IMR-90 (cell line): ENCODE results near the gene EML5. TPM values are rescaled to one million over a fixed set of nuclear protein-coding genes. Genes with fewer than 3 reads are reported as not detected.

Source experiments
- ATAC-seq: fragments of 200-7000 bp; cut with Tn5 transposase; 2 replicates; pipeline ENCODE4 v1.9.1; 2020; ENCODE audit warnings: low read depth, mild to moderate bottlenecking, moderate library complexity
- BruUV-seq: library from RNA; stranded (reverse); fragments of 400-500 nt; replicated peaks from 2 replicates; lab custom pipeline; 2021; lab: Mats Ljungman, UMichigan
- CTCF ChIA-PET: fragments of 300-600 bp; formaldehyde crosslinking; extraction: SDS; loops from one replicate; lab custom pipeline; 2021; ENCODE audit warnings: antibody characterized with exemption; lab: Yijun Ruan, JAX
- POLR2A ChIA-PET: fragments of 300-600 bp; sonication (Branson Sonifier 250); formaldehyde crosslinking; loops from one replicate; lab custom pipeline; 2022; ENCODE audit warnings: antibody characterized with exemption; ENCODE audit not compliant: unreplicated experiment; lab: Charles Lee
- DNase-seq: peaks from one replicate; pipeline ENCODE4 v3.0.0; 2013
- H2AFZ ChIP-seq: replicated peaks from 2 replicates; pipeline ENCODE3; 2013; ENCODE audit warnings: low read length, mild to moderate bottlenecking; ENCODE audit not compliant: poor library complexity
- H2AK5ac ChIP-seq: 2 replicates; pipeline ENCODE4 v1.6.1; 2013; ENCODE audit warnings: low read depth, low read length, inconsistent platforms
- H2AK9ac ChIP-seq: replicated peaks from 2 replicates; pipeline ENCODE3; 2013; ENCODE audit warnings: mild to moderate bottlenecking, low read depth, low read length, moderate library complexity; ENCODE audit not compliant: poor library complexity
- H2BK120ac ChIP-seq: 2 replicates; pipeline ENCODE4 v1.6.1; 2013; ENCODE audit warnings: low read depth, low read length, inconsistent platforms
- H2BK15ac ChIP-seq: 3 replicates; pipeline ENCODE4 v1.6.1; 2013; ENCODE audit warnings: low read depth, low read length, inconsistent platforms
- H2BK20ac ChIP-seq: 2 replicates; pipeline ENCODE4 v1.6.1; 2013; ENCODE audit warnings: low read depth, mild to moderate bottlenecking, inconsistent platforms, low read length, moderate library complexity
- H2BK5ac ChIP-seq: 2 replicates; pipeline ENCODE4 v1.6.1; 2013; ENCODE audit warnings: mild to moderate bottlenecking, low read depth, low read length, inconsistent platforms; ENCODE audit not compliant: poor library complexity, severe bottlenecking
- H3K14ac ChIP-seq: replicated peaks from 2 replicates; pipeline ENCODE4 v1.6.1; 2013; ENCODE audit warnings: low read depth, low read length, inconsistent platforms
- H3K18ac ChIP-seq: 2 replicates; pipeline ENCODE4 v1.6.1; 2013; ENCODE audit warnings: low read depth, low read length, control low read depth
- H3K23ac ChIP-seq: 2 replicates; pipeline ENCODE4 v1.6.1; 2013; ENCODE audit warnings: low read depth, low read length, inconsistent platforms
- H3K27ac ChIP-seq: 2 replicates; pipeline ENCODE4 v1.5.1; 2013; ENCODE audit warnings: mild to moderate bottlenecking, control low read depth, low read length; ENCODE audit not compliant: insufficient read depth
- H3K27me3 ChIP-seq: 2 replicates; pipeline ENCODE4 v1.6.1; 2013; ENCODE audit warnings: low read length; ENCODE audit not compliant: control insufficient read depth, insufficient read depth
- H3K36me3 ChIP-seq: 2 replicates; pipeline ENCODE4 v1.6.1; 2013; ENCODE audit warnings: low read length, mixed read lengths; ENCODE audit not compliant: control insufficient read depth, insufficient read depth
- H3K4ac ChIP-seq: 2 replicates; pipeline ENCODE4 v1.6.1; 2013; ENCODE audit warnings: low read depth, low read length, inconsistent platforms
- H3K4me1 ChIP-seq: 2 replicates; pipeline ENCODE4 v1.6.1; 2013; ENCODE audit warnings: low read length, mixed read lengths; ENCODE audit not compliant: control insufficient read depth, insufficient read depth
- H3K4me2 ChIP-seq: 2 replicates; pipeline ENCODE4 v1.6.1; 2013; ENCODE audit warnings: low read depth, mild to moderate bottlenecking, control low read depth, low read length, moderate library complexity
- H3K4me3 ChIP-seq: 2 replicates; pipeline ENCODE4 v1.5.1; 2013; ENCODE audit warnings: low read depth, mild to moderate bottlenecking, control low read depth, low read length, moderate library complexity; ENCODE audit not compliant: insufficient read depth
- H3K56ac ChIP-seq: 2 replicates; pipeline ENCODE4 v1.6.1; 2013; ENCODE audit warnings: low read length, inconsistent platforms; ENCODE audit not compliant: insufficient read depth; ENCODE audit errors: extremely low read depth
- H3K79me1 ChIP-seq, 2 experiments: 2 replicates each; pipeline ENCODE4 v1.6.1; 2013; ENCODE audit warnings: low read length in 2 of 2, inconsistent platforms in 1 of 2, low read depth in 1 of 2
- H3K9ac ChIP-seq: 2 replicates; pipeline ENCODE4 v1.6.1; 2013; ENCODE audit warnings: low read depth, low read length, control low read depth
- H3K9me1 ChIP-seq: 2 replicates; pipeline ENCODE4 v1.6.1; 2013; ENCODE audit warnings: low read length, inconsistent platforms; ENCODE audit not compliant: insufficient read depth
- H3K9me3 ChIP-seq: 2 replicates; pipeline ENCODE4 v1.6.1; 2013; ENCODE audit warnings: low read length; ENCODE audit not compliant: control insufficient read depth, insufficient read depth
- H4K20me1 ChIP-seq: 2 replicates; pipeline ENCODE4 v1.6.1; 2013; ENCODE audit warnings: low read length, inconsistent platforms; ENCODE audit not compliant: insufficient read depth
- H4K5ac ChIP-seq: 2 replicates; pipeline ENCODE4 v1.6.1; 2013; ENCODE audit warnings: mild to moderate bottlenecking, low read depth, low read length, control low read depth
- H4K8ac ChIP-seq, 2 experiments: 2 replicates each; pipeline ENCODE4 v1.6.1; 2013; ENCODE audit warnings: low read depth in 2 of 2, low read length in 2 of 2, control low read depth in 1 of 2, inconsistent platforms in 1 of 2
- H4K91ac ChIP-seq: 2 replicates; pipeline ENCODE4 v1.6.1; 2013; ENCODE audit warnings: low read depth, low read length, inconsistent platforms; ENCODE audit not compliant: insufficient read depth
- CEBPB ChIP-seq: IDR thresholded peaks from 2 replicates; pipeline ENCODE4 v1.6.1; 2012; ENCODE audit warnings: low read depth, low read length, improper control_type of control experiment
- CHD1 ChIP-seq: IDR thresholded peaks from 2 replicates; pipeline ENCODE4 v1.6.1; 2012; ENCODE audit warnings: low read depth, low read length, improper control_type of control experiment
- CTCF ChIP-seq: conservative IDR thresholded peaks from 2 replicates; pipeline ENCODE4 v1.5.1; 2012; ENCODE audit warnings: mild to moderate bottlenecking, low read depth, low read length, improper control_type of control experiment
- ELK1 ChIP-seq: fragments of 150-350 bp; IDR thresholded peaks from 2 replicates; pipeline ENCODE4 v1.6.1; 2016; ENCODE audit warnings: low read depth, mild to moderate bottlenecking, low read length, moderate library complexity, borderline replicate concordance
- FOS ChIP-seq: fragments of 150-350 bp; IDR thresholded peaks from 2 replicates; pipeline ENCODE4 v1.6.1; 2016; ENCODE audit warnings: low read depth, low read length
- MAFK ChIP-seq: IDR thresholded peaks from 2 replicates; pipeline ENCODE4 v1.6.1; 2012; ENCODE audit warnings: low read depth, low read length, improper control_type of control experiment
- MAZ ChIP-seq: IDR thresholded peaks from 2 replicates; pipeline ENCODE4 v1.6.1; 2012; ENCODE audit warnings: low read depth, mild to moderate bottlenecking, low read length, improper control_type of control experiment, moderate library complexity, borderline replicate concordance
- MXI1 ChIP-seq: IDR thresholded peaks from 2 replicates; pipeline ENCODE4 v1.6.1; 2012; ENCODE audit warnings: low read depth, mild to moderate bottlenecking, low read length, moderate library complexity, borderline replicate concordance
- NFE2L2 ChIP-seq: fragments of 150-350 bp; IDR thresholded peaks from 2 replicates; pipeline ENCODE4 v1.6.1; 2016; ENCODE audit warnings: low read depth, mild to moderate bottlenecking, low read length
- POLR2A ChIP-seq: IDR thresholded peaks from 2 replicates; pipeline ENCODE4 v1.6.1; 2012; ENCODE audit warnings: mild to moderate bottlenecking, low read depth, low read length
- RAD21 ChIP-seq: IDR thresholded peaks from 2 replicates; pipeline ENCODE4 v1.6.1; 2012; ENCODE audit warnings: low read length, improper control_type of control experiment
- RCOR1 ChIP-seq: IDR thresholded peaks from 2 replicates; pipeline ENCODE4 v1.6.1; 2012; ENCODE audit warnings: mild to moderate bottlenecking, low read length, improper control_type of control experiment; ENCODE audit not compliant: insufficient replicate concordance
- SMC3 ChIP-seq: fragments of 150-350 bp; IDR thresholded peaks from 2 replicates; pipeline ENCODE4 v1.6.1; 2016; ENCODE audit warnings: low read depth, mild to moderate bottlenecking, antibody characterized with exemption, low read length, moderate library complexity
- USF2 ChIP-seq: fragments of 150-350 bp; IDR thresholded peaks from 2 replicates; pipeline ENCODE4 v1.6.1; 2017; ENCODE audit warnings: mild to moderate bottlenecking, antibody characterized with exemption, low read length, low read depth
- WGBS, 2 experiments: methylation state at CpG; one replicate each; pipeline versions ENCODE4 v1.1.5 to v1.1.7; 2013; ENCODE audit warnings: missing lambda C conversion rate in 2 of 2; ENCODE audit not compliant: insufficient read length in 1 of 2; ENCODE audit errors: extremely low coverage in 2 of 2; 5-methylcytosine and 5-hydroxymethylcytosine counted together
- dilution Hi-C: fragments of 300-500 bp; cut with HindIII; formaldehyde crosslinking; loops from one replicate; pipeline ENCODE4 v1.14.3; 2018; ENCODE audit warnings: low sequenced_read_pairs; ENCODE audit not compliant: unreplicated experiment
- in situ Hi-C: fragments of 300-500 bp; cut with MboI; formaldehyde crosslinking; loops from 3 replicates; pipeline ENCODE4 v1.14.3; 2019; ENCODE audit warnings: low sequenced_read_pairs, inconsistent platforms, mixed read lengths
- intact Hi-C: fragments of 100-400 bp; cut with micrococcal nuclease; formaldehyde crosslinking; loops from 2 replicates; pipeline ENCODE4 v1.10.0; 2022
- polyA plus RNA-seq, 3 experiments: library from polyadenylated mRNA; depleted of rRNA; stranded (reverse); fragments of >200 nt; gene quantifications; 2 replicates each; pipeline ENCODE4 v1.2.3, GENCODE V29; 2012; ENCODE audit warnings: low replicate concordance in 1 of 3
- total RNA-seq: library from RNA; depleted of rRNA; stranded (reverse); fragments of >200 nt; gene quantifications from 2 replicates; pipeline ENCODE4 v1.2.3, GENCODE V29; 2012

The EML5 gene
- total and polyA plus RNA-seq, 2 of the 4 experiments (the other 2 are of a cell fraction): 8.1 to 22.2 TPM

DNA sequence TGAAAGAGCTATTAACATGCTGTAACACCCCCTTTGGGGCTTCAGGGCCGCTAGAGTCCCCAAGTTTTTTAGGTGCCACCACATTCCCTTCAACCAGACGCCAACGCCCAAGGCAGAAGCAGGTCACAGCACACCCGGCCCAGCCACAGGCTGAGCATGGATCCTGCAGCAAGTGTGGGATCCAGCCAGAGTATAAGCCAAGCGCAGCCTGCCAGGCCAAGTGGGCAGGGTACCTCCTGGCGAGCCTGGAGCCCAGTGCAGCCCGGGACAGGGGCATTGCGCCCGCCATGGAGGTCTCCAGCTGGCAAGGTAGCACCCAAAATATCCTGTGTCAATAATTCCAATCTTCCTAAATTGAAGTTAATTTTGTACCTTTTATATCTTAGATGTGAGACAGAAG lies 55.5 kb downstream of the EML5 start:
- no peak overlapping the region for H2BK15ac ChIP-seq
- no peak overlapping the region for H3K14ac ChIP-seq
- H4K91ac ChIP-seq: no peak overlapping the region
- no peaks in the 10 kb centered on the region for H3K9me3 ChIP-seq
- ChIA-PET CTCF (no interaction called here), POLR2A (interaction anchor here (1.1 kb wide), 1 partner anchor 11 kb away, joined by 3 read pairs; no protein-coding TSS in a partner anchor)
- no peak overlapping the region for H3K56ac ChIP-seq
- no TSS peak for BruUV-seq
- H2BK20ac ChIP-seq: no peak overlapping the region
- H3K9me1 ChIP-seq: no peaks in the 10 kb centered on the region
- no peak for TF ChIP-seq SMC3
- no peak for TF ChIP-seq MAFK
- TF ChIP-seq MAZ: no peak
- no peak for TF ChIP-seq CHD1
- TF ChIP-seq CTCF: no peak
- no peak for TF ChIP-seq RAD21
- TF ChIP-seq ELK1: no peak
- no peak for TF ChIP-seq MXI1
- no peak for TF ChIP-seq NFE2L2
- TF ChIP-seq POLR2A: no peak
- TF ChIP-seq USF2: no peak
- no peak for TF ChIP-seq RCOR1
- TF ChIP-seq CEBPB: no peak
- TF ChIP-seq FOS: no peak
- in situ Hi-C loops (no loop called here), intact Hi-C loops (no loop called here), dilution Hi-C loops (no loop called here)
- no peak overlapping the region for H2AK9ac ChIP-seq
- H3K4me2 ChIP-seq: no peak overlapping the region
- no peak overlapping the region for H2BK120ac ChIP-seq
- H2BK5ac ChIP-seq: no peak overlapping the region
- H2AK5ac ChIP-seq: no peak overlapping the region
- H4K8ac ChIP-seq: no peak overlapping the region
- H2AFZ ChIP-seq: peak overlapping the region; percentile 17
- no peak overlapping the region for H3K23ac ChIP-seq
- 89% methylated on average over 4 of the region's 9 CpGs; no CpG with 5 or more reads in 1 of the 2 experiments for WGBS, 2 experiments
- H3K18ac ChIP-seq: no peak overlapping the region
- H3K4me1 ChIP-seq: no peaks in the 10 kb centered on the region
- no peaks in the 10 kb centered on the region; a peak in 1 of 4 replicates for H3K79me1 ChIP-seq
- H3K36me3 ChIP-seq: no peaks in the 10 kb centered on the region
- H4K5ac ChIP-seq: no peak overlapping the region
- H3K4ac ChIP-seq: no peak overlapping the region
- H3K9ac ChIP-seq: no peak overlapping the region
- no peaks in the 10 kb centered on the region for H3K27me3 ChIP-seq
- no peak overlapping the region for H3K4me3 ChIP-seq
- H4K20me1 ChIP-seq: no peaks in the 10 kb centered on the region
- no peak for ATAC-seq
- DNase-seq: no peak
- H3K27ac ChIP-seq: no peak overlapping the region
